NT2/D1 (cell line): Measurements from ENCODE around the gene PDCD1.

Experiments
- SUZ12 ChIP-seq: IDR thresholded peaks from 2 replicates; pipeline ENCODE4 v1.6.1; 2011; ENCODE audit not compliant: insufficient read length, insufficient read depth; ENCODE audit errors: extremely low read depth
- YY1 ChIP-seq: IDR thresholded peaks from 2 replicates; pipeline ENCODE4 v1.6.1; 2011; ENCODE audit not compliant: insufficient read length, insufficient read depth
- ZNF274 ChIP-seq: IDR thresholded peaks from 2 replicates; pipeline ENCODE4 v1.6.1; 2011; ENCODE audit warnings: mild to moderate bottlenecking, low read depth, low read length

GRCh38 chr2:241844831-241845578, 13.7 kb downstream of the PDCD1 start:
- no peak for TF ChIP-seq ZNF274
- TF ChIP-seq SUZ12, result no peak
- no peak for TF ChIP-seq YY1
